OCI-LY1 (cell line): Measurements from ENCODE around the gene ZNF200.

Experiments used
- CTCF ChIP-seq: fragments of 200-600 bp; sonication (generic), shearing (Covaris generic); IDR thresholded peaks from 2 replicates; pipeline ENCODE4 v1.5.1; 2017; ENCODE audit warnings: mild to moderate bottlenecking, antibody characterized with exemption, low read length, moderate library complexity, mixed read lengths
- EZH2 ChIP-seq: fragments of 200-600 bp; sonication (generic), shearing (Covaris generic); IDR thresholded peaks from 2 replicates; pipeline ENCODE4 v1.8.0; 2017; ENCODE audit warnings: borderline replicate concordance, mixed run types, mild to moderate bottlenecking, antibody characterized with exemption, low read length, moderate library complexity, mixed read lengths

GRCh38 chr16:3186946-3187690 lies 47.8 kb downstream of the ZNF200 start:
- TF ChIP-seq CTCF (no peak), EZH2 (no peak)
